HCT116 (cell line): ENCODE results near the gene RFLNA.

Source experiments
- CEBPB ChIP-seq: IDR thresholded peaks from 2 replicates; pipeline ENCODE4 v1.6.1; 2012; ENCODE audit warnings: low read depth
- CTCF ChIP-seq, 3 experiments: fragments of 200-600 bp in 1 of 3; sonication (generic) in 1 of 3; IDR thresholded peaks in 2 of 3; conservative IDR thresholded peaks in 1 of 3; 2 replicates each; pipeline ENCODE4 v1.5.1; 2012 to 2017; ENCODE audit warnings: low read depth in 2 of 3, low read length in 2 of 3, antibody characterized with exemption in 1 of 3, borderline replicate concordance in 1 of 3, control low read depth in 1 of 3, mild to moderate bottlenecking in 1 of 3, mixed read lengths in 1 of 3, mixed run types in 1 of 3, moderate library complexity in 1 of 3; ENCODE audit not compliant: insufficient read depth in 1 of 3
- EZH2 ChIP-seq: fragments of 200-600 bp; sonication (generic); IDR thresholded peaks from 2 replicates; pipeline ENCODE4 v1.6.1; 2017; ENCODE audit warnings: antibody characterized with exemption, mixed run types
- EZH2phosphoT487 ChIP-seq: fragments of 200-600 bp; IDR thresholded peaks from 2 replicates; pipeline ENCODE4 v1.6.1; 2018; ENCODE audit warnings: antibody characterized with exemption, borderline replicate concordance
- MAX ChIP-seq: IDR thresholded peaks from 2 replicates; pipeline ENCODE4 v1.6.1; 2012
- POLR2A ChIP-seq: IDR thresholded peaks from 2 replicates; pipeline ENCODE4 v1.7.0; 2011; ENCODE audit warnings: borderline replicate concordance; ENCODE audit not compliant: insufficient read depth, insufficient read length; ENCODE audit errors: extremely low read depth
- POLR2AphosphoS5 ChIP-seq: IDR thresholded peaks from 2 replicates; pipeline ENCODE4 v1.6.1; 2011; ENCODE audit warnings: mild to moderate bottlenecking, low read depth, low read length, moderate library complexity
- REST ChIP-seq: IDR thresholded peaks from 2 replicates; pipeline ENCODE4 v1.6.1; 2012; ENCODE audit warnings: low read depth
- SIN3A ChIP-seq: IDR thresholded peaks from 2 replicates; pipeline ENCODE4 v1.6.1; 2012; ENCODE audit warnings: low read depth
- SP1 ChIP-seq: IDR thresholded peaks from 2 replicates; pipeline ENCODE4 v1.6.1; 2012; ENCODE audit warnings: low read depth
- YY1 ChIP-seq: IDR thresholded peaks from 2 replicates; pipeline ENCODE4 v1.6.1; 2011; ENCODE audit warnings: low read length, low read depth, moderate library complexity, mild to moderate bottlenecking; ENCODE audit not compliant: insufficient replicate concordance; ENCODE audit errors: extremely low read depth
- ZBTB33 ChIP-seq: IDR thresholded peaks from 2 replicates; pipeline ENCODE4 v1.6.1; 2011; ENCODE audit warnings: mild to moderate bottlenecking, low read length, moderate library complexity; ENCODE audit not compliant: insufficient replicate concordance; ENCODE audit errors: extremely low read depth
- ZFX ChIP-seq: fragments of 450-650 bp; IDR thresholded peaks from 2 replicates; pipeline ENCODE4 v1.6.1; 2017
- ZNF274 ChIP-seq: fragments of 200-500 bp; sonication (Bioruptor generic); IDR thresholded peaks from 2 replicates; pipeline ENCODE4 v1.6.1; 2014; ENCODE audit warnings: mild to moderate bottlenecking, low read depth, low read length, inconsistent platforms

DNA sequence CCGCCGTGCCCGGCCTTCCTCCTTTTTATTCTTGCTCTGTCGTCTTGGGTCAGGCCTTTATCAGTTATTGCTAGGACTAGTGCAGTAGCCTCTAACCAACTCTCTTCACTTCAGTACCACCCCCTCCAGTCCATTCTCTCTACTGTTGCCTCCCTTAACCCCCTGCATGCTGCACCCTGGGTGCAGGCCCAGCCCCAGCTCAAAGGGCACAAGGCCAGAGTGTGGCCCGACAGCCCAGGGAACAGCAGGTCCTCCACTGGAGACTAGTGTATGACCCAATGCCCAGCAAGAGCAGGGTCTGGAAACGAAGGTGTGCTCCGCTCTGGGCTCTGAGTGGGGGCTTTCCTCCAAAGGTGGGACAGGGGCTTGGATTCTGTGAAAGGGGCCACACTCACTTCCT is 30.0 kb upstream of the RFLNA start:
- TF ChIP-seq POLR2A (no peak), ZFX (no peak), SP1 (no peak), CTCF (IDR thresholded peaks at IDR 0.05 in 2 of 3, conservative IDR thresholded peaks at IDR 0.05 in 1 of 3; ENCODE audit: borderline replicate concordance in 1 of 3, insufficient read depth in 1 of 3, low read depth in 2 of 3, low read length in 2 of 3) (no peak), MAX (no peak), REST (no peak), SIN3A (no peak), EZH2phosphoT487 (no peak), POLR2AphosphoS5 (no peak), ZBTB33 (no peak), ZNF274 (no peak), EZH2 (no peak), YY1 (no peak), CEBPB (no peak)
